ENCODE measurements around the gene B3GNT8. TPM values are rescaled to one million over a fixed set of nuclear protein-coding genes. Genes with fewer than 3 reads are reported as not detected.
"Not testable (repeated sequence)": the region's sequence is repeated elsewhere in the genome, so short reads cannot be mapped to it uniquely, and the experiment has no call there.

Gene B3GNT8
- total RNA-seq, 1 donor from 2014 or later: 12.5 TPM

- ATAC-seq (ENCODE audit: poor library complexity) (peak; percentile 99), DNase-seq (peak; percentile 98)
- intact Hi-C loops (cut with DNase I): no loop called here
These were observed 12.5 kb upstream of the B3GNT8 start, which contains the start of gene DMAC2 for GRCh38 chr19:41439441-41440222. Gene DMAC2, minus strand, starts transcription at chr19:41439912. Its CDS starts 13 bp downstream, at chr19:41439899.

DNA sequence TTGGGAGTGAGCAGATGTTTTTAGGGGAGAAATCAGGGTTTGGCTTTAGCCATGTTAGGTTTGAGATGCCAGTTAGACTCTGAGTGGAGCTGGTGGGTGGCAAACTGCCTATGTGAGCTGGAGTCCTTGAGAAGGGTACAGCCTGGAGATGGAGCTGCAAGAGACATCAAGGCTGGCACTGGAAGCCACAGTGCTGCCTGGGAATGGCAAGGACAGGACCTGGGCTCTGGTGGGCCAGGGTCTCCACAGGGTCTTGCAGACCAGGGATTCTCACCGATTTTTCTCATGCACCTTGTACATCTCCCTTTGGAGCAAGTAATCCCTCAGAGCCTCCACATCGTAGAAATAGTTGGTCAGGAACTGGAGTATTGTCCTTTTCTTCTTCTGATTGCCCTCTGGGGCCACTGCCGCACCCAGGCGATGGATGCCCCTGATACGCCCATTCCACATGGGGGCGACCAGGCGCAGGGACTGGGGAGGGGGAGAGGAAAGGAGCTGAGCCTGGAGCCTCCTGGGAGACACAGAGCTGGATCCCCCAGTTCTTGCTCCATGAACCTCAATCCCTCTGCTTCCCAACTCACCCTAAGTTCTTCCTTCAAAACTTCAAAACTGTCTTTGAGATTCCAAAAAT, 10.9 kb upstream of the B3GNT8 start:
- intact Hi-C loops (cut with DNase I): no loop called here

GRCh38 chr19:41436674-41436951, 9.4 kb upstream of the B3GNT8 start:
- intact Hi-C loops (cut with DNase I): no loop called here
- DNase-seq (no peak), ATAC-seq (ENCODE audit: poor library complexity) (no peak)

More for the DNA sequence above, 10.9 kb upstream of the B3GNT8 start:
- ATAC-seq (ENCODE audit: poor library complexity) (no peak), DNase-seq (peak; percentile 20)

- DNase-seq (peak; percentile 19), ATAC-seq (ENCODE audit: poor library complexity) (no peak)
- intact Hi-C loops (cut with DNase I): no loop called here
These were observed 8.9 kb upstream of the B3GNT8 start for GRCh38 chr19:41435936-41436673.

DNA sequence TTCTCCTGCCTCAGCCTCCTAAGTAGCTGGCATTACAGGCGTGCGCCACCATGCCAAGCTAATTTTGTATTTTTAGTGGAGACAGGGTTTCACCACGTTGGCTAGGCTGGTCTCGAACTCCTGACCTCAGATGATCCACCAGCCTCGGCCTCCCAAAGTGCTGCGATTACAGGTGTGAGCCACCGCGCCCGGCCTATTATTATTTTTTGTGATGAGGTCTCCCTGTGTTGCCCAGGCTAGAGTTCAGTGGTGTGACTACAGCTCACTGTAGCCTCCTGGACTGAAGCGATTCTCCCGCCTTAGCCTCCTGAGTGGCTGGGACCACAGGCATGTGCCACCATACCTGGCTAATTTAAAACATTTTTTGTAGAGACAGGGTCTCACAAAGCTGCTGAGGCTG, 8.2 kb upstream of the B3GNT8 start:
- intact Hi-C loops (cut with DNase I): not testable (repeated sequence)

DNA sequence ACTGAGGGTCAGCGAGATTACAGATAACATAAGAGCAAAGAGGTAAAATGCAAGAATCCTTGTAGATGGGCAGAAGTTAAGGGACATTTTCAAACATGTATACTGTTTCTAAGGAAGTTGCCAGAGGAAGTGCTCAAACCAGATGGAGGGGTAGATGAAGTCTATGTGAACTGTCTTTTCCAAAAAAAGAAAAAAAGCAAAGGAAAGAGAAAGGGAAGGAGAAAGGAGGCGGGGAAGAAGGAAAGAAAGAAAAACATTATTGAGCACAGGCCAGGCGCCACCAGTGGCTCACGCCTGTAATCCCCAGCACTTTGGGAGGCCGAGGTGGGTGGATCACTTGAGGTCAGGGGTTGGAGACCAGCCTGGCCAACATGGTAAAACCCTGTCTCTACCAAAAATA, 7.3 kb upstream of the B3GNT8 start:
- intact Hi-C loops (cut with DNase I): no loop called here
- ATAC-seq (ENCODE audit: poor library complexity): no peak

More for the DNA sequence above, 8.2 kb upstream of the B3GNT8 start:
- peak; percentile 21 for DNase-seq
- not testable (repeated sequence) for ATAC-seq (ENCODE audit: poor library complexity)

DNA sequence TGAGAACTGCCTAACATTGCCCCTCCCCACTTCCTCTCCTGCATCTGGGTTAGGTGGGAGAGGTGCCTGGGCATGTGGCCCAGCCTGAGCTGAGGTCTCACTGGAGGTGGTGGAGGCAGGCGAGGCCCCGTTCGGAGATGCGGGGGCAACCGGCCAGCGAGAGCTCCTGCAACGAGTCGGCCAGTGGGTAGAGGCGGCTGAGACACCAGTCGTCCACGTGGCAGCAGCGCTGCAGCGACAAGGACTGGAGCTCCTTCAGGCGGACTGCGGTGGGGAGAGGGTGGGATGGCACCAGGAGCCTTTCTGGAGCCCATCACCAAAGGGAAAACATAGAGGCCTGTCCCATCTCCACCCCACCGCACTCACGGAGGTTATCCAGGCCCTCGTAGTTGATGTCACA, 6.0 kb upstream of the B3GNT8 start:
- peak; percentile 48 for DNase-seq
- no peak for ATAC-seq (ENCODE audit: poor library complexity)
- intact Hi-C loops (cut with DNase I): no loop called here

More for the DNA sequence above, 7.3 kb upstream of the B3GNT8 start:
- DNase-seq: peak; percentile 34

- intact Hi-C loops (cut with DNase I): no loop called here
These were observed 4.5 kb upstream of the B3GNT8 start for GRCh38 chr19:41431426-41432386.

DNA sequence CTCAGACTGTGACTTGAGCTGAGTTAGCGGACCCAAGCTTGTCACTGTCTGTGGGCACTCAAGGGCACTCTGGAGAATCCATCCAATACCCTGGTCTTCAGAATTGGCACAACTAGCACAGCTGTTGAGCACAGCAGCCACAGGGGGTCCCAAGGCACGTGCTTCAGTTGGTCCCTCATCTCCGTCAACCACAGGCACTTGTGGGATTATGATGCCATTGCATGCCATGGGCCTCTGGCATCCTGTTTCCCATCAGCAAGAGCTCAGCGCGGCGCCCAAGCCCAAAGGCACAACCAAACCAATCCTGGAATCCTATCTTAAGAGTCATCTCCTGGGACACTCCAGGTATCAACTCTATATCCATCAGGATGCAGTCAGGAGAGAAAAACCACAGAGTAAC, 3.7 kb upstream of the B3GNT8 start:
- peak; percentile 33 for DNase-seq
- intact Hi-C loops (cut with DNase I): no loop called here
- ATAC-seq (ENCODE audit: poor library complexity): no peak

More at GRCh38 chr19:41431426-41432386, 4.5 kb upstream of the B3GNT8 start:
- ATAC-seq (ENCODE audit: poor library complexity) (peak; percentile 74), DNase-seq (peak; percentile 85)

DNA sequence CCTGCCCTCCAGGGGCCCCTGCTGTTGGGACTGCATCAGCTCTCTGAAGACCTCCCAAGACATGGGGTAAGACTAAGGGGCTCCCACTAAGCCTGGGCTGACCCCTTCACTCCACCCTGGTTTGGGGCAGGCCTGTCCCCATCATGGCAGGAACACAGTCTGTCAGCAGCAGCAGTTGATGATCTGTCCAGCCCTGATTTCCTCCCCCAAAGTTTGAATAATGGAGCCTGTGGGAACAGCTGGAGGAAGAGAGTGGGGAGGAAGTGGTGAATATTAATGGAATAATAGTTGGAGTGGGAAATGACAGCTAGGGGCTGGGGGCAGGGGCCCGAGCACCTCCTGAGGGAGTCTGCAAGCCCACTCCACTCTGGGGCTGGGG, 1.3 kb upstream of the B3GNT8 start:
- intact Hi-C loops (cut with DNase I): no loop called here

DNA sequence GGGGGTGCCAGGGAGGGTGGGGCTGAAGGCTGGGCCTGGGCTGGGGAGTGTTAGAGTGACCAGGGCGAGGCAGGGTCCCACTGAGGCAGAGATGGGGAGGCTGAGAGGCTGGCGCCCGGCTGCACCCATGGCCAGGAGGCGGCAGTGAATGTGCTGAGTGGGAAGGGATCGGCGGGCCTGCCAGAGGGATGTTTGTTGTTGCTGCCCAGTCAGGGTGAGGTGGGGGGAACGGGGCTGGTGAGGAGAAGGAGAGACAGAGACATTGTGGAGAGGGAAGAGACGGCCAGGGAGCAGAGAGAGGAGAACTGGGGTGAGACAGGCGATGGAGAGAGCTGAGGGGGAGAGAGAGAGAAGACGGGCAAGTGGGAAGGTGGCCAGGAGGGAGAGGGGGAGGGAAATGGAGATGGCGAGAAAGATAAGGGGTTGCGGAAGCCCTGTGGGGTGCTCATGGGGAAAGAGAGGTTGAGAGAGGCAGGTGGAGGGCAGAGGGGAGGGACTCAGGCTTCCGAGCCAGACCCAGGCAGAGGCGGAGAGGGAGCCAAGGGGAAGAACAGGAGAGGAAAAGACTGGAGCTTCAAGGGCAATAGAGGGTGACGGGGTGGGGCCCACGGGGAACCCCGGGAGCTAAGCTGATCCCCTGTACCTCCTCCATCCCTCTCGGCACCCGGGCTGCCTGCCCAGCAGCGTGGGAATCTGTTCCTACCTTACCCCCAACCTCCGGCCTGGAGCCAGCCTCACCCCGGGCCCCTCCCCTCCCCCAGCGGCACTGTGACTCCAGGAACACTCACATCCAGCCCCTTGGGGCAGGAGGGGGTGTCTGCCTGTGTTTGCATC, 690 bp upstream of the B3GNT8 start:
- ATAC-seq (ENCODE audit: poor library complexity) (peak; percentile 22), DNase-seq (peak; percentile 58)
- intact Hi-C loops (cut with DNase I): no loop called here

More for the DNA sequence above, 1.3 kb upstream of the B3GNT8 start:
- no peak for ATAC-seq (ENCODE audit: poor library complexity)
- no peak for DNase-seq

GRCh38 chr19:41426116-41426841, 895 bp downstream of the B3GNT8 start:
- DNase-seq (no peak), ATAC-seq (ENCODE audit: poor library complexity) (peak; percentile 28)
- intact Hi-C loops (cut with DNase I): no loop called here

GRCh38 chr19:41425174-41426115, 1.7 kb downstream of the B3GNT8 start:
- intact Hi-C loops (cut with DNase I): no loop called here
- ATAC-seq (ENCODE audit: poor library complexity): no peak
- DNase-seq: no peak

DNA sequence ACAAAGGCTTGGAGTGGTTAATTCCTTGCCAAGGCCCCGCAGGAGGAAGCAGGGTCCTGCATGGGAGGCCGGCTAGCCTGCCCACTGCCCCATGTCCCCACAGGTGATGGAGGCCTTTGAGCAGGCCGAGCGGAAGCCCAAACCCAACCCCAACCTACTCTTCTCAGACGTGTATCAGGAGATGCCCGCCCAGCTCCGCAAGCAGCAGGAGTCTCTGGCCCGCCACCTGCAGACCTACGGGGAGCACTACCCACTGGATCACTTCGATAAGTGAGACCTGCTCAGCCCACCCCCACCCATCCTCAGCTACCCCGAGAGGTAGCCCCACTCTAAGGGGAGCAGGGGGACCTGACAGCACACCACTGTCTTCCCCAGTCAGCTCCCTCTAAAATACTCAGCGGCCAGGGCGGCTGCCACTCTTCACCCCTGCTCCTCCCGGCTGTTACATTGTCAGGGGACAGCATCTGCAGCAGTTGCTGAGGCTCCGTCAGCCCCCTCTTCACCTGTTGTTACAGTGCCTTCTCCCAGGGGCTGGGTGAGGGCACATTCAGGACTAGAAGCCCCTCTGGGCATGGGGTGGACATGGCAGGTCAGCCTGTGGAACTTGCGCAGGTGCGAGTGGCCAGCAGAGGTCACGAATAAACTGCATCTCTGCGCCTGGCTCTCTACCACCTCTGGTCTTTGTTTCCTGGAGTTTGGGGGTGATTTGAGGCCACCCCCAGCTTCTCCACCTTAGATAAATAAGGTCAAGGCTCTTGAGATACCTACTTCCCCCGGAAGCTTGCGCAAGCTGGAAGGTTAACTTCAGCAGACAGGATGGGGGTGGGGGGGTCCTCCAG, 2.6 kb downstream of the B3GNT8 start:
- intact Hi-C loops (cut with DNase I): no loop called here
- DNase-seq (no peak), ATAC-seq (ENCODE audit: poor library complexity) (no peak)

DNA sequence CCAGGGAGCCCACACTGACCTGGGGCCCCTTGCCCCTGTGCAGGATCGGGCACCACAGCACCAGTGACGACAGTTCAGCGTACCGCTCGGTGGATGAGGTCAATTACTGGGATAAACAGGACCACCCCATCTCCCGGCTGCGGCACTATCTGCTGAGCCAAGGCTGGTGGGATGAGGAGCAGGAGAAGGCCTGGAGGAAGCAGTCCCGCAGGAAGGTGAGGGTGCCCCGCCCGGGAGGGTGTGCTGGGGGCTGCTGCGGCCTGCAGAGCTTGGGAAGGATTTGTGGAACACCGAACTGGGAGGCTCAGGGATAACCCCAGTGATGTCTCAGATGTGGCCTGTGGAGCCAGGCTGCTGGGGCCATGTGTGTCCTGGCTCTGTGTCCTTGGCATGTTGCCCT, 4.2 kb downstream of the B3GNT8 start:
- DNase-seq (no peak), ATAC-seq (ENCODE audit: poor library complexity) (no peak)
- intact Hi-C loops (cut with DNase I): no loop called here

Data from Right ventricle myocardium superior (tissue), 1 donor.